Measurements from ENCODE around the gene AKNA. TPM values are rescaled to one million over a fixed set of nuclear protein-coding genes. Genes with fewer than 3 reads are reported as not detected.

AKNA gene
- total and polyA plus RNA-seq, 2 donors (not counting 1 experiment from before 2014, with no cell fraction given): 178 to 407 TPM

DNA sequence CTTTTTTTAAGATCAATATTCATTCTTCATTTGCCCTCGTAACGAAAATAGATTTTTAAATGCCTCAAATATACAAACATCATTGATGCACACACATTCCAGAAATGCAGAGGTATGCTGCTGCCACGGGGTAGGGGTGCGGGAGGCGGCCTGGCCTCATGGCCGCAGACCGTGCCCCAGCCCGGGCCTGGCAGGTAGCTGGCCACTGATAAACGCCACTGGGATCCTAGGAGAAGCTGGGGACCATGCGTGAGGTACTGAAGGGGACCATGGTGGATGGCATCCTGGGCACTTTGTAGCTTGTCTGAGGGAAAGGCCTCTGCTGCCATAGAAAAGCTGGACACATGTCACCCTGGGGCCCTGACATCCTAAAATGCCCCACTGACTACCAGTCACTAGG lies 51.6 kb downstream of the AKNA start:
- Mint-ChIP-seq H3K9me3 (ENCODE audit: insufficient read depth) (no peaks in the 10 kb centered on the region), H3K4me3 (no peak overlapping the region), H3K4me1 (peaks cover 37% of the 10 kb centered on the region), H3K27ac (peak overlapping the region; percentile 37), H3K27me3 (no peaks in the 10 kb centered on the region)
- Histone ChIP-seq H3K4me3 (ENCODE audit: control extremely low read depth in 1 of 5, extremely low read depth in 1 of 5, insufficient read depth in 1 of 5, low read depth in 2 of 5, low read length in 4 of 5) (no peak overlapping the region), H3K9me3 (ENCODE audit: control extremely low read depth in 1 of 3, control insufficient read depth in 2 of 3, insufficient read depth in 1 of 3, low read length in 2 of 3) (peaks cover 0 to 5% (median 0%) of the 10 kb centered on the region in 3 donors), H3K79me2 (ENCODE audit: control insufficient read depth, insufficient read depth, low read length) (no peaks in the 10 kb centered on the region), H3K9ac (ENCODE audit: low read length) (no peak overlapping the region), H3K36me3 (replicated peaks in 1 of 2; ENCODE audit: control extremely low read depth in 1 of 2, control insufficient read depth in 1 of 2, extremely low read depth in 1 of 2, insufficient read depth in 2 of 2, low read length in 1 of 2) (peaks cover 19 to 64% of the 10 kb centered on the region in 2 experiments), H3K27ac (ENCODE audit: low read length in 2 of 2) (no peak overlapping the region), H4K20me1 (ENCODE audit: control insufficient read depth, insufficient read depth, low read length, poor library complexity, severe bottlenecking) (peaks cover 31% of the 10 kb centered on the region), H2AFZ (ENCODE audit: insufficient read depth, low read depth, low read length, poor library complexity, severe bottlenecking) (no peak overlapping the region), H3K27me3 (replicated peaks in 1 of 4; ENCODE audit: control extremely low read depth in 1 of 4, control insufficient read depth in 3 of 4, insufficient read depth in 4 of 4, low read length in 3 of 4) (no peaks in the 10 kb centered on the region), H3K4me1 (ENCODE audit: control insufficient read depth in 2 of 2, insufficient read depth in 2 of 2, low read length in 2 of 2) (peaks cover 0 to 17% of the 10 kb centered on the region in 2 donors), H3K4me2 (replicated peaks; ENCODE audit: low read depth, low read length, poor library complexity, severe bottlenecking) (no peak overlapping the region)
- WGBS (ENCODE audit: insufficient coverage): 87% methylated on average over 8 of the region's 10 CpGs
- TF ChIP-seq, protein P1, sequence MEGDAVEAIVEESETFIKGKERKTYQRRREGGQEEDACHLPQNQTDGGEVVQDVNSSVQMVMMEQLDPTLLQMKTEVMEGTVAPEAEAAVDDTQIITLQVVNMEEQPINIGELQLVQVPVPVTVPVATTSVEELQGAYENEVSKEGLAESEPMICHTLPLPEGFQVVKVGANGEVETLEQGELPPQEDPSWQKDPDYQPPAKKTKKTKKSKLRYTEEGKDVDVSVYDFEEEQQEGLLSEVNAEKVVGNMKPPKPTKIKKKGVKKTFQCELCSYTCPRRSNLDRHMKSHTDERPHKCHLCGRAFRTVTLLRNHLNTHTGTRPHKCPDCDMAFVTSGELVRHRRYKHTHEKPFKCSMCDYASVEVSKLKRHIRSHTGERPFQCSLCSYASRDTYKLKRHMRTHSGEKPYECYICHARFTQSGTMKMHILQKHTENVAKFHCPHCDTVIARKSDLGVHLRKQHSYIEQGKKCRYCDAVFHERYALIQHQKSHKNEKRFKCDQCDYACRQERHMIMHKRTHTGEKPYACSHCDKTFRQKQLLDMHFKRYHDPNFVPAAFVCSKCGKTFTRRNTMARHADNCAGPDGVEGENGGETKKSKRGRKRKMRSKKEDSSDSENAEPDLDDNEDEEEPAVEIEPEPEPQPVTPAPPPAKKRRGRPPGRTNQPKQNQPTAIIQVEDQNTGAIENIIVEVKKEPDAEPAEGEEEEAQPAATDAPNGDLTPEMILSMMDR (IDR thresholded peaks at IDR 0.05): no peak
- TF ChIP-seq EZH2 (IDR thresholded peaks at IDR 0.05; ENCODE audit: borderline replicate concordance, insufficient read depth, low read depth, low read length, poor library complexity, severe bottlenecking): no peak
- CTCF ChIA-PET: interaction anchor here (1.0 to 9.3 kb wide), 6 partner anchors 55 to 317 kb away, joined by 3 to 91 read pairs (median 4); no protein-coding TSS in a partner anchor
- DNase-seq (no peak), ATAC-seq (ENCODE audit: low read depth) (no peak)
- POLR2A ChIA-PET: no interaction called here
- intact Hi-C loops (cut with micrococcal nuclease): no loop called here

DNA sequence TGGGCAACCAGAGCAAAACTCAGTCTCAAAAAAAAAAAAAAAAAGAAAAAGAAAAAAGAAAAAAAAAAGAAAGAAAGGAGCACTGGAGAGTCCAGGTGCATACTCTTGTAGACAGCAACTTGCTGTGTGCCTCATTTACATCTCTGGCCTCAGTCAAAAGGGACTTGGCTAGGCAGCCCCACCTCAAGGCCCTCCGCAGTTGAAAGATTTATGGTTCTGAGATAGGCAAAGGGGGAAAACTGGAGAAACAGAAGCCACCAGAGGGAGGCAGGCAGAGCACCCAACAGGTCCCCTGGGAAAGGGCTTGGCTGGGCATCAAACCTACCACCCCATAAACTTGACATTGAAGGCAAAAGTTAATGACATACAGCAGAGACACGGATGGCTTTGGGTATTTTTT lies 52.0 kb downstream of the AKNA start:
- 83% methylated on average over 1 of the region's 2 CpGs for WGBS (ENCODE audit: insufficient coverage)
- TF ChIP-seq, protein P1 (IDR thresholded peaks at IDR 0.05): no peak
- TF ChIP-seq EZH2 (IDR thresholded peaks at IDR 0.05; ENCODE audit: borderline replicate concordance, insufficient read depth, low read depth, low read length, poor library complexity, severe bottlenecking): no peak
- Mint-ChIP-seq H3K4me3 (no peak overlapping the region), H3K9me3 (ENCODE audit: insufficient read depth) (no peaks in the 10 kb centered on the region), H3K27me3 (no peaks in the 10 kb centered on the region), H3K27ac (no peak overlapping the region), H3K4me1 (peaks cover 38% of the 10 kb centered on the region)
- Histone ChIP-seq H3K4me2 (replicated peaks; ENCODE audit: low read depth, low read length, poor library complexity, severe bottlenecking) (no peak overlapping the region), H3K36me3 (replicated peaks in 1 of 2; ENCODE audit: control extremely low read depth in 1 of 2, control insufficient read depth in 1 of 2, extremely low read depth in 1 of 2, insufficient read depth in 2 of 2, low read length in 1 of 2) (peaks cover 17 to 61% of the 10 kb centered on the region in 2 experiments), H4K20me1 (ENCODE audit: control insufficient read depth, insufficient read depth, low read length, poor library complexity, severe bottlenecking) (peaks cover 31% of the 10 kb centered on the region), H3K27ac (ENCODE audit: low read length in 2 of 2) (no peak overlapping the region), H2AFZ (ENCODE audit: insufficient read depth, low read depth, low read length, poor library complexity, severe bottlenecking) (no peak overlapping the region), H3K4me1 (ENCODE audit: control insufficient read depth in 2 of 2, insufficient read depth in 2 of 2, low read length in 2 of 2) (peaks cover 0 to 17% of the 10 kb centered on the region in 2 donors), H3K9ac (ENCODE audit: low read length) (no peak overlapping the region), H3K9me3 (ENCODE audit: control extremely low read depth in 1 of 3, control insufficient read depth in 2 of 3, insufficient read depth in 1 of 3, low read length in 2 of 3) (peaks cover 0 to 5% (median 0%) of the 10 kb centered on the region in 3 donors), H3K4me3 (ENCODE audit: control extremely low read depth in 1 of 5, extremely low read depth in 1 of 5, insufficient read depth in 1 of 5, low read depth in 2 of 5, low read length in 4 of 5) (no peak overlapping the region), H3K27me3 (replicated peaks in 1 of 4; ENCODE audit: control extremely low read depth in 1 of 4, control insufficient read depth in 3 of 4, insufficient read depth in 4 of 4, low read length in 3 of 4) (no peaks in the 10 kb centered on the region), H3K79me2 (ENCODE audit: control insufficient read depth, insufficient read depth, low read length) (no peaks in the 10 kb centered on the region)
- DNase-seq: no peak
- intact Hi-C loops (cut with micrococcal nuclease): no loop called here
- CTCF ChIA-PET: interaction anchor here (1.0 to 9.3 kb wide), 5 partner anchors 55 to 318 kb away, joined by 3 to 91 read pairs (median 4); no protein-coding TSS in a partner anchor
- ATAC-seq (ENCODE audit: low read depth): no peak
- POLR2A ChIA-PET: interaction anchor here (0.7 kb wide), 1 partner anchor 116 kb away, joined by 7 read pairs; no protein-coding TSS in a partner anchor
